H1 (cell line): ENCODE measurements around the gene DMAC2. TPM values are rescaled to one million over a fixed set of nuclear protein-coding genes. Genes with fewer than 3 reads are reported as not detected.

Experiments
- CTCF ChIA-PET: fragments of 300-600 bp; sonication (Branson Sonifier 250); formaldehyde crosslinking; loops from one replicate; lab custom pipeline; 2021; ENCODE audit not compliant: partially characterized antibody; lab: Charles Lee
- POLR2A ChIA-PET: fragments of 300-600 bp; sonication (Branson Sonifier 250); formaldehyde crosslinking; loops from one replicate; lab custom pipeline; 2021; ENCODE audit warnings: inconsistent platforms; ENCODE audit not compliant: partially characterized antibody; lab: Charles Lee
- DNase-seq, 2 experiments: peaks; one replicate each; pipeline versions ENCODE4 v3.0.0 to v3.0.0-alpha.2; 2010 to 2022; ENCODE audit warnings: low spot score in 2 of 2, low read depth in 1 of 2, mixed read lengths in 1 of 2
- FAIRE-seq: peaks from 2 replicates; lab custom pipeline; 2011; peaks lifted over from hg19 to GRCh38; lab: Jason Lieb, UNC
- H2AFZ ChIP-seq: 2 replicates; pipeline ENCODE4 v1.8.1; 2012; ENCODE audit warnings: low read length, inconsistent platforms
- H2AK5ac ChIP-seq: 2 replicates; pipeline ENCODE4 v1.6.1; 2013; ENCODE audit warnings: low read depth, low read length
- H2BK120ac ChIP-seq: replicated peaks from 2 replicates; pipeline ENCODE3; 2013; ENCODE audit warnings: low read depth, low read length, inconsistent platforms
- H2BK12ac ChIP-seq: 2 replicates; pipeline ENCODE4 v1.6.1; 2013; ENCODE audit warnings: low read depth, low read length
- H2BK15ac ChIP-seq: 2 replicates; pipeline ENCODE4 v1.6.1; 2013; ENCODE audit warnings: low read length
- H2BK20ac ChIP-seq: 2 replicates; pipeline ENCODE4 v1.6.1; 2013; ENCODE audit warnings: low read length
- H2BK5ac ChIP-seq: 2 replicates; pipeline ENCODE4 v1.6.1; 2013; ENCODE audit warnings: low read depth, low read length
- H3K14ac ChIP-seq: 2 replicates; pipeline ENCODE4 v1.6.1; 2013; ENCODE audit warnings: inconsistent platforms; ENCODE audit not compliant: insufficient read length
- H3K18ac ChIP-seq: 2 replicates; pipeline ENCODE4 v1.6.1; 2013; ENCODE audit warnings: low read length; ENCODE audit errors: extremely low read depth
- H3K23ac ChIP-seq: 2 replicates; pipeline ENCODE4 v1.6.1; 2013; ENCODE audit warnings: inconsistent platforms; ENCODE audit not compliant: insufficient read length
- H3K23me2 ChIP-seq: 2 replicates; pipeline ENCODE4 v1.6.1; 2013; ENCODE audit warnings: low read depth, low read length
- H3K27ac ChIP-seq: 2 replicates; pipeline ENCODE4 v1.6.1; 2011; ENCODE audit warnings: low read depth, low read length, inconsistent platforms
- H3K27me3 ChIP-seq, 4 experiments: replicated peaks in 1 of 4; 1 replicate in 1 of 4; 2 replicates in 3 of 4; pipeline versions ENCODE4 v1.6.1 to v1.8.1; 2011 to 2013; ENCODE audit warnings: low read length in 3 of 4, mild to moderate bottlenecking in 3 of 4, inconsistent platforms in 2 of 4, mixed read lengths in 2 of 4, moderate library complexity in 1 of 4; ENCODE audit not compliant: control insufficient read depth in 3 of 4, insufficient read depth in 3 of 4; ENCODE audit errors: extremely low read depth in 1 of 4
- H3K36me3 ChIP-seq, 4 experiments: 2 replicates each; pipeline versions ENCODE4 v1.6.1 to v1.8.1; 2011 to 2013; ENCODE audit warnings: mild to moderate bottlenecking in 4 of 4, low read length in 3 of 4, moderate library complexity in 2 of 4, control low read depth in 1 of 4, inconsistent platforms in 1 of 4; ENCODE audit not compliant: insufficient read depth in 4 of 4, control insufficient read depth in 2 of 4
- H3K4ac ChIP-seq: replicated peaks from 2 replicates; pipeline ENCODE3; 2013; ENCODE audit warnings: low read length, low read depth, mixed read lengths, inconsistent platforms; ENCODE audit not compliant: insufficient read length
- H3K4me1 ChIP-seq, 4 experiments: replicated peaks in 1 of 4; 1 replicate in 1 of 4; 2 replicates in 3 of 4; pipeline versions ENCODE4 v1.6.1 to v1.8.1; 2011 to 2013; ENCODE audit warnings: low read length in 3 of 4, inconsistent platforms in 2 of 4, mixed read lengths in 1 of 4; ENCODE audit not compliant: insufficient read depth in 4 of 4, control insufficient read depth in 3 of 4
- H3K4me2 ChIP-seq, 2 experiments: 2 replicates each; pipeline versions ENCODE4 v1.6.1 to v1.8.1; 2011 to 2013; ENCODE audit warnings: low read depth in 2 of 2, low read length in 2 of 2, control low read depth in 1 of 2, inconsistent platforms in 1 of 2, mild to moderate bottlenecking in 1 of 2; ENCODE audit not compliant: insufficient read depth in 1 of 2
- H3K4me3 ChIP-seq, 4 experiments: fragments of 200-600, 300-600 bp in 1 of 4; sonication (generic), shearing (Covaris generic), sonication (Bioruptor Twin) in 1 of 4; 2 replicates each; pipeline versions ENCODE4 v1.5.1 to v1.8.1; 2011 to 2016; ENCODE audit warnings: low read length in 4 of 4, low read depth in 3 of 4, control low read depth in 2 of 4, inconsistent platforms in 2 of 4, mild to moderate bottlenecking in 2 of 4, mixed read lengths in 1 of 4, moderate library complexity in 1 of 4; ENCODE audit not compliant: insufficient read depth in 2 of 4; ENCODE audit errors: extremely low read depth in 1 of 4
- H3K56ac ChIP-seq: replicated peaks from 2 replicates; pipeline ENCODE3; 2013; ENCODE audit warnings: low read depth, mild to moderate bottlenecking, mixed read lengths, low read length, inconsistent platforms; ENCODE audit not compliant: insufficient read length
- H3K79me1 ChIP-seq: 2 replicates; pipeline ENCODE4 v1.6.1; 2013; ENCODE audit warnings: low read depth, low read length, control low read depth
- H3K79me2 ChIP-seq, 2 experiments: 2 replicates each; pipeline versions ENCODE4 v1.6.1 to v1.8.1; 2012 to 2013; ENCODE audit warnings: low read length in 2 of 2, mild to moderate bottlenecking in 2 of 2, inconsistent platforms in 1 of 2; ENCODE audit not compliant: insufficient read depth in 2 of 2, control insufficient read depth in 1 of 2
- H3K9ac ChIP-seq, 4 experiments: replicated peaks in 1 of 4; 1 replicate in 1 of 4; 2 replicates in 3 of 4; pipeline versions ENCODE4 v1.6.1 to v1.8.1; 2011 to 2013; ENCODE audit warnings: low read depth in 3 of 4, low read length in 3 of 4, control low read depth in 2 of 4, mild to moderate bottlenecking in 2 of 4, moderate library complexity in 2 of 4, inconsistent platforms in 1 of 4; ENCODE audit errors: extremely low read depth in 1 of 4
- H3K9me3 ChIP-seq, 2 experiments: 2 replicates each; pipeline versions ENCODE4 v1.6.1 to v1.8.1; 2012 to 2013; ENCODE audit warnings: mild to moderate bottlenecking in 2 of 2, moderate library complexity in 2 of 2, control low read depth in 1 of 2, inconsistent platforms in 1 of 2, low read depth in 1 of 2, low read length in 1 of 2, mixed read lengths in 1 of 2; ENCODE audit not compliant: insufficient read depth in 2 of 2
- H4K20me1 ChIP-seq, 2 experiments: replicated peaks in 1 of 2; 2 replicates each; pipeline versions ENCODE3 to v1.8.1; 2011 to 2013; ENCODE audit warnings: inconsistent platforms in 2 of 2, low read length in 2 of 2, mild to moderate bottlenecking in 1 of 2; ENCODE audit not compliant: insufficient read depth in 2 of 2, control insufficient read depth in 1 of 2
- H4K5ac ChIP-seq: 2 replicates; pipeline ENCODE4 v1.6.1; 2013; ENCODE audit warnings: low read length, low read depth, mixed read lengths, inconsistent platforms; ENCODE audit not compliant: insufficient read length
- H4K8ac ChIP-seq: 2 replicates; pipeline ENCODE4 v1.8.0; 2013; ENCODE audit warnings: mild to moderate bottlenecking, moderate library complexity, low read length, inconsistent platforms; ENCODE audit not compliant: insufficient read depth; ENCODE audit errors: extremely low read depth
- H4K91ac ChIP-seq: replicated peaks from 2 replicates; pipeline ENCODE3; 2013; ENCODE audit warnings: low read length, mixed read lengths, inconsistent platforms; ENCODE audit not compliant: insufficient read length
- ATF2 ChIP-seq: IDR thresholded peaks from 2 replicates; pipeline ENCODE4 v1.6.1; 2012; ENCODE audit warnings: low read length, inconsistent platforms
- BRCA1 ChIP-seq: IDR thresholded peaks from 2 replicates; pipeline ENCODE4 v1.6.1; 2012; ENCODE audit warnings: low read depth, low read length, improper control_type of control experiment
- CTCF ChIP-seq, 3 experiments: IDR thresholded peaks; 1 replicate in 2 of 3; 2 replicates in 1 of 3; pipeline versions ENCODE4 v1.5.1 to v1.6.1; 2011; ENCODE audit warnings: low read length in 3 of 3, mild to moderate bottlenecking in 3 of 3, inconsistent platforms in 2 of 3, low read depth in 1 of 3, moderate library complexity in 1 of 3; ENCODE audit not compliant: insufficient read depth in 1 of 3; ENCODE audit errors: control extremely low read depth in 1 of 3
- GABPA ChIP-seq: IDR thresholded peaks from 2 replicates; pipeline ENCODE4 v1.6.1; 2011; ENCODE audit warnings: mild to moderate bottlenecking, low read length, moderate library complexity, borderline replicate concordance; ENCODE audit not compliant: insufficient read depth
- KDM4A ChIP-seq: IDR thresholded peaks from one replicate; pipeline ENCODE4 v1.7.1; 2012; ENCODE audit warnings: low read depth, mild to moderate bottlenecking, moderate library complexity, low read length, inconsistent platforms; ENCODE audit not compliant: severe bottlenecking
- PHF8 ChIP-seq: fragments of 200-600 bp; sonication (generic); conservative IDR thresholded peaks from 2 replicates; pipeline ENCODE4 v1.7.1; 2012; ENCODE audit warnings: low read depth, mild to moderate bottlenecking, inconsistent platforms, low read length, moderate library complexity
- POLR2A ChIP-seq, 2 experiments: IDR thresholded peaks; 1 replicate in 1 of 2; 2 replicates in 1 of 2; pipeline ENCODE4 v1.6.1; 2011; ENCODE audit warnings: low read depth in 2 of 2, low read length in 2 of 2, mild to moderate bottlenecking in 2 of 2; ENCODE audit errors: control extremely low read depth in 1 of 2
- RXRA ChIP-seq: IDR thresholded peaks from 2 replicates; pipeline ENCODE4 v1.6.1; 2011; ENCODE audit warnings: low read depth, mild to moderate bottlenecking, low read length, moderate library complexity; ENCODE audit not compliant: insufficient read depth
- YY1 ChIP-seq: IDR thresholded peaks from 2 replicates; pipeline ENCODE4 v1.6.1; 2011; ENCODE audit warnings: low read depth, mild to moderate bottlenecking, low read length
- WGBS, 2 experiments: shearing (Covaris generic) in 1 of 2; methylation state at CpG; one replicate each; pipeline versions ENCODE4 v1.1.6 to v1.1.7; 2013 to 2015; ENCODE audit warnings: low lambda C conversion rate in 2 of 2, mixed read lengths in 2 of 2, inconsistent platforms in 1 of 2, low coverage in 1 of 2, missing lambda C conversion rate in 1 of 2; ENCODE audit not compliant: insufficient replicate concordance in 2 of 2, insufficient coverage in 1 of 2, insufficient read length in 1 of 2; ENCODE audit errors: extremely low coverage in 1 of 2, missing lambda C conversion rate in 1 of 2; 5-methylcytosine and 5-hydroxymethylcytosine counted together
- polyA plus RNA-seq, 7 experiments: library from polyadenylated mRNA; depleted of rRNA in 3 of 7; stranded (reverse) in 5 of 7; unstranded in 2 of 7; fragments of >200 nt in 5 of 7; fragments of 200-250 nt in 2 of 7; gene quantifications; 1 replicate in 5 of 7; 2 replicates in 1 of 7; 4 replicates in 1 of 7; pipeline versions ENCODE4 v1.2.1 to v1.2.3, GENCODE V29; 2011 to 2013; ENCODE audit warnings: missing spikeins in 2 of 7, mixed read lengths in 2 of 7
- total RNA-seq: library from RNA; stranded (reverse); fragmentation: NEBNext Ultra II Directional; extraction: Animal tissue kit (Norgen Biotek cat#: 25700); gene quantifications from 2 replicates; pipeline ENCODE4 v1.2.1, GENCODE V29; 2021

DMAC2 gene
- total and polyA plus RNA-seq, 2 of the 8 experiments (the other 6 are each of a cell fraction or from before 2014, with no cell fraction given) = 86.8 to 170 TPM

DNA sequence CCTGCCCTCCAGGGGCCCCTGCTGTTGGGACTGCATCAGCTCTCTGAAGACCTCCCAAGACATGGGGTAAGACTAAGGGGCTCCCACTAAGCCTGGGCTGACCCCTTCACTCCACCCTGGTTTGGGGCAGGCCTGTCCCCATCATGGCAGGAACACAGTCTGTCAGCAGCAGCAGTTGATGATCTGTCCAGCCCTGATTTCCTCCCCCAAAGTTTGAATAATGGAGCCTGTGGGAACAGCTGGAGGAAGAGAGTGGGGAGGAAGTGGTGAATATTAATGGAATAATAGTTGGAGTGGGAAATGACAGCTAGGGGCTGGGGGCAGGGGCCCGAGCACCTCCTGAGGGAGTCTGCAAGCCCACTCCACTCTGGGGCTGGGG, 11.2 kb downstream of the DMAC2 start:
- no peak overlapping the region for H2AK5ac ChIP-seq
- H3K36me3 ChIP-seq = peaks cover 9 to 20% (median 17%) of the 10 kb centered on the region in 4 experiments; a peak in 7 of 8 replicates
- FAIRE-seq (no peak), DNase-seq (no peak)
- H3K4me3 ChIP-seq = peak overlapping the region; percentile 35 to 77 (median 54); a peak in 5 of 8 replicates
- no peak overlapping the region for H2BK20ac ChIP-seq
- 100% methylated on average over 1 of the region's 1 CpG; no CpG with 5 or more reads in 1 of the 2 experiments for WGBS, 2 experiments
- H2BK5ac ChIP-seq = peak overlapping the region; percentile 56; the same call in 1 of the 2 replicates
- no peaks in the 10 kb centered on the region for H3K79me2 ChIP-seq
- CTCF ChIA-PET = interaction anchor here (0.8 to 3.8 kb wide), 7 partner anchors 11 to 135 kb away, joined by 3 to 34 read pairs (median 5); partner anchors contain the start of gene DMAC2
- H3K9ac ChIP-seq = no peak overlapping the region
- H2AFZ ChIP-seq = no peak overlapping the region
- H3K56ac ChIP-seq = no peak overlapping the region
- POLR2A ChIA-PET = interaction anchor here (0.6 to 5.1 kb wide), 8 partner anchors 10 to 444 kb away, joined by 3 to 87 read pairs (median 4); partner anchors contain the start of genes B9D2 and DMAC2
- no peak overlapping the region for H3K23ac ChIP-seq
- H3K4ac ChIP-seq = no peak overlapping the region
- H3K14ac ChIP-seq = no peak overlapping the region
- H4K5ac ChIP-seq = no peak overlapping the region
- H4K8ac ChIP-seq = no peak overlapping the region
- H3K18ac ChIP-seq = peak overlapping the region; percentile 32
- peaks cover 0 to 14% of the 10 kb centered on the region in 2 experiments for H4K20me1 ChIP-seq
- H3K27ac ChIP-seq = no peak overlapping the region
- peaks cover 0 to 18% (median 4%) of the 10 kb centered on the region in 4 experiments; a peak in 5 of 7 replicates for H3K4me1 ChIP-seq
- peaks cover 13% of the 10 kb centered on the region for H3K23me2 ChIP-seq
- no peaks in the 10 kb centered on the region for H3K27me3 ChIP-seq
- H3K4me2 ChIP-seq = peak overlapping the region; percentile 84 to 96
- no peaks in the 10 kb centered on the region for H3K9me3 ChIP-seq
- H2BK120ac ChIP-seq = no peak overlapping the region
- H4K91ac ChIP-seq = no peak overlapping the region
- no peaks in the 10 kb centered on the region for H3K79me1 ChIP-seq
- H2BK15ac ChIP-seq = no peak overlapping the region
- no peak overlapping the region for H2BK12ac ChIP-seq
- no peak for TF ChIP-seq PHF8
- TF ChIP-seq POLR2A (IDR thresholded peaks at IDR 0.05; ENCODE audit: control extremely low read depth in 1 of 2, low read depth in 2 of 2, low read length in 2 of 2) = 0 out of 3 replicates have a peak, but pooled peaks of 1 of the 2 experiments have one; percentile 4
- no peak for TF ChIP-seq KDM4A
- no peak for TF ChIP-seq GABPA
- no peak for TF ChIP-seq ATF2
- peak in 1 of 3 experiments; percentile 14; a peak in 1 of 4 replicates for TF ChIP-seq CTCF (IDR thresholded peaks at IDR 0.05; ENCODE audit: control extremely low read depth in 1 of 3, insufficient read depth in 1 of 3, low read depth in 1 of 3, low read length in 3 of 3)
- TF ChIP-seq RXRA = no peak
- TF ChIP-seq YY1 = no peak
- no peak for TF ChIP-seq BRCA1
